SH-SY5Y (cell line): ENCODE data around the gene SLC28A1.

Experiments used
- GATA2 ChIP-seq: IDR thresholded peaks from 2 replicates; pipeline ENCODE4 v1.6.1; 2011; ENCODE audit warnings: mild to moderate bottlenecking, low read depth, low read length
- GATA3 ChIP-seq: IDR thresholded peaks from 2 replicates; pipeline ENCODE4 v1.6.1; 2011; ENCODE audit warnings: low read depth, mild to moderate bottlenecking, low read length, moderate library complexity

Gene SLC28A1, protein sequence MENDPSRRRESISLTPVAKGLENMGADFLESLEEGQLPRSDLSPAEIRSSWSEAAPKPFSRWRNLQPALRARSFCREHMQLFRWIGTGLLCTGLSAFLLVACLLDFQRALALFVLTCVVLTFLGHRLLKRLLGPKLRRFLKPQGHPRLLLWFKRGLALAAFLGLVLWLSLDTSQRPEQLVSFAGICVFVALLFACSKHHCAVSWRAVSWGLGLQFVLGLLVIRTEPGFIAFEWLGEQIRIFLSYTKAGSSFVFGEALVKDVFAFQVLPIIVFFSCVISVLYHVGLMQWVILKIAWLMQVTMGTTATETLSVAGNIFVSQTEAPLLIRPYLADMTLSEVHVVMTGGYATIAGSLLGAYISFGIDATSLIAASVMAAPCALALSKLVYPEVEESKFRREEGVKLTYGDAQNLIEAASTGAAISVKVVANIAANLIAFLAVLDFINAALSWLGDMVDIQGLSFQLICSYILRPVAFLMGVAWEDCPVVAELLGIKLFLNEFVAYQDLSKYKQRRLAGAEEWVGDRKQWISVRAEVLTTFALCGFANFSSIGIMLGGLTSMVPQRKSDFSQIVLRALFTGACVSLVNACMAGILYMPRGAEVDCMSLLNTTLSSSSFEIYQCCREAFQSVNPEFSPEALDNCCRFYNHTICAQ

DNA sequence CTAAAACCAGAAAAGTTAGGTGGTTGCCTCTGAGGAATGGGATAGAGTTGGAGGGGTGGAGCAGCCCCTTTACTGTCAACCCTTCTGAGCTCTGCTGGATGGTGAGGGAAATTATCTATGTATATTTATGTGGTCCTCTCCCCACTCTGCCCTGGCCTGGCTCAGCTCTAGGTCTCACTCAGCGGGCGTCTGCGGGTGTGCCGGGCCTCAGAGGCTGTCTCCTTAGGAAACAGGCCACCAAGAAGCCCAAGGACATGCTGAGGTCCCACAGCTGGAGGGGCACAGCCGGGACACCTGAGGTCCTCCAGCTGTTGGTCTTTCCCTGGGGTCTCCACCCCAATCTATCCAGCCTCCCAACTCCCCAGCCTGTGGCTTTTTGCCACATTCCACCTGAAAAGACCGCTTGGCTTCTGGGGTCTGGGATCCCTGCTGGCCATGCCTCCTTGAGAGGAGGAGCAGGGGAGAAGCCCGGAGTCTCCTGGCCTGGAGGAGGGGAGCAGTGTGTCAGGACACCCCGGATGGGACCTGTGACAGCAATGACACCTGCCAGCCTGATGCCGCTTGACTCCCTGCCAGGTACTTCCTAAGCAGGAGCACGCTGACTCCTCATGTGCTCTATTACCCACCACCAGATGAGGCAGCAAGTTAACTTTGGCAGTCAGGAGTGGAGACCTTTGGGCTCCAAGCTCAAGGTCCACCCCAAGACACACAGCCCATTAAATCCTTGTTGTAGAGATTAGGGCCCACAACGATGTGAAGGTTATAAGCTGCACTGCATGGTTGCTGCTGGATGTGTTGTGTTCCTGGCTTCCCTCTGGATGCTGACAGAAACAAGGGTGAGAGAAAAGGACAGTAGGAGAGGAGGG is at the start of gene SLC28A1:
TSS of gene SLC28A1 (plus strand) at position 747 of the 866 bp plus-strand sequence. CDS start 3,099 bp downstream, outside the sequence.
- TF ChIP-seq GATA3 (no peak), GATA2 (no peak)

DNA sequence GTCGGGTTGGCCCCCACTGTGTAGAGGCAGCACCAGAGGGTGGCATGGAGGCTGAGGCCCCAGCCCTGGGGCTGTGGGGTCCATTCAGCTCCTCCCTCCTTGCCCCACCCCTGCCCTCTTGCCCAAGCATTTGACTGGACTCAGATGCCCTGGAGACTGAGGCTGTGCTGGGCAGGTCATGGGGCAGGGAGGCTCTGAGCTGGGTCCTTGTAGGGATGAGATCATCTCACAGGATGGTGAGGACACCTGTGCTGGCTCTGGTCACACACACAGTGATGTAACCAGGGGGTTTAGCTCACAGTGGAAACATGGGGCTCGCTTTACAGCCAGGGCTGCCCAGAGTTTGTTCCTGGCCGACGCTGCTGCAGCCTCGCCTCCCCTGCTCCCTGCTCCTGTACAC is 49.5 kb upstream of the SLC28A1 start:
- TF ChIP-seq GATA3 (no peak), GATA2 (no peak)

DNA sequence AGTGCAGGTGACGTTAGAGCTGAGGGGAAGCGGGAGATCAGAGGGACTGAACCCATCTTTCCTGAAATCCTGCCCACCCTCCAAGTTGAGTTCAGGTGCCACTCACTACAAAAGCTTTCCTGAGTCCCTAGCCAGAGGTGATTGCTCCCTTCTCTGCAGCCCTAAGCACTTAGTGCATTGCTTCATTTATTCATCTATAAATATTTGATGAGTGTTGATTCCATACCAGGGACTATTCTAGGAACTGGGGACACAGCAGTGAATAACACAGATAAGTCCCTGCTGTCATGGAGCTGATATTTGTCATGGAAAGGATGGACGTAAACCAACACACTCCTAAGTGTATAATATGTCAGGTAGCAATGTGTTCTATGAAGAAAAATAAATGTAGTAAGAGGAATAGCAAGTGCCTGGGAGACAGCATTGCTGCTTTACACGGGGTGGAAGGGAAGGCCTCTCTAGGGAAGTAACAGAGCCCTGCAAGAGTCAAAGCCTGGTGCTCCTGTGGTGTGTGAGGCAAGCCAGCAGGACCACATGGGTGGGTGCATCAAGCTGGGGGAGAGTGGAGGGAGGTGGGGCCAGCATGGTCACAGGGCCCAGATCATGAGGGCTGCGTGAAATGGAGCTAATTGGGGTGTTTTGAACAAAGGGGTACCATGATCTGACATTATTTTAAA is 48.7 kb upstream of the SLC28A1 start:
- TF ChIP-seq GATA3 (no peak), GATA2 (no peak)

DNA sequence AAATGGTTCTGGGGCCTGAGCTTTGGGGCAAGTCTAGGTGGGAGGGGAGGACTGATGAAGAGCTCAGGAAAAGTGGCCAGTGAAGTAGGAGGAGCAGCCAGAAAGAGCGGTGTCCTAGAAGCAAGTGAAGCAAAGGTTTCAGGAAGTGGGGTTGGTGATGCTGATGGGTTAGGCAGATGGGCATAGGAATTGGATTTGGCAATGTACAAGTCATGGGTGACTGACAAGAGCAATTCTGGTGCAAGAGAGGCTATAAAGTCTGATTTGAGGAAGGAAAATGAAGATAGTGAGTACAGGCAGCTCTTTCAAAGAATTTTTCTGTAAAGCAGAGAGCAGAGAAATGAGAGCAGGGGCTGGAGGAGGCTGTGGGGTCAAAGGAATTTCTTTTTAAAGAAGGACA is 47.6 kb upstream of the SLC28A1 start:
- TF ChIP-seq GATA2 (no peak), GATA3 (no peak)

DNA sequence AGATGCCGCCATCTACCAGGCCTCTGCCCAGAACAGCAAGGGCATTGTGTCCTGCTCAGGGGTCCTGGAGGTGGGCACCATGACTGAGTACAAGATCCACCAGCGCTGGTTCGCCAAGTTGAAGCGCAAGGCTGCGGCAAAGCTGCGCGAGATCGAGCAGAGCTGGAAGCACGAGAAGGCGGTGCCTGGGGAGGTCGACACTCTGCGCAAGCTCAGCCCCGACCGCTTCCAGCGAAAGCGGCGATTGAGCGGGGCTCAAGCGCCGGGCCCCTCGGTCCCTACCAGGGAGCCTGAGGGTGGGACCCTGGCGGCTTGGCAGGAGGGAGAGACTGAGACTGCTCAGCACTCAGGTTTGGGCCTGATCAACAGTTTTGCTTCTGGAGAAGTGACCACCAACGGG is 44.7 kb upstream of the SLC28A1 start:
- no peak for TF ChIP-seq GATA2
- no peak for TF ChIP-seq GATA3

DNA sequence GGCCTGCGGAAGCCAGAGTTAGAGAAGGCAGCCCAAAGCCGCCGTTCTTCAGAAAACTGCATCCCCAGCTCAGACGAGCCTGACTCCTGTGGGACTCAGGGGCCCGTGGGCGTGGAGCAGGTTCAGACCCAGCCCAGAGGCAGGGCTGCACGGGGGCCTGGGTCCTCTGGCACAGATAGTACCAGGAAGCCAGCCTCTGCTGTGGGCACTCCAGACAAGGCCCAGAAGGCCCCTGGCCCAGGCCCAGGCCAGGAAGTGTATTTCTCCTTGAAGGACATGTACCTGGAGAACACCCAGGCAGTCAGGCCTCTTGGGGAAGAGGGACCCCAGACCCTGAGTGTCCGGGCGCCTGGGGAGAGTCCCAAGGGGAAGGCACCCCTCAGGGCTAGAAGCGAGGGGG is 44.2 kb upstream of the SLC28A1 start:
- no peak for TF ChIP-seq GATA3

DNA sequence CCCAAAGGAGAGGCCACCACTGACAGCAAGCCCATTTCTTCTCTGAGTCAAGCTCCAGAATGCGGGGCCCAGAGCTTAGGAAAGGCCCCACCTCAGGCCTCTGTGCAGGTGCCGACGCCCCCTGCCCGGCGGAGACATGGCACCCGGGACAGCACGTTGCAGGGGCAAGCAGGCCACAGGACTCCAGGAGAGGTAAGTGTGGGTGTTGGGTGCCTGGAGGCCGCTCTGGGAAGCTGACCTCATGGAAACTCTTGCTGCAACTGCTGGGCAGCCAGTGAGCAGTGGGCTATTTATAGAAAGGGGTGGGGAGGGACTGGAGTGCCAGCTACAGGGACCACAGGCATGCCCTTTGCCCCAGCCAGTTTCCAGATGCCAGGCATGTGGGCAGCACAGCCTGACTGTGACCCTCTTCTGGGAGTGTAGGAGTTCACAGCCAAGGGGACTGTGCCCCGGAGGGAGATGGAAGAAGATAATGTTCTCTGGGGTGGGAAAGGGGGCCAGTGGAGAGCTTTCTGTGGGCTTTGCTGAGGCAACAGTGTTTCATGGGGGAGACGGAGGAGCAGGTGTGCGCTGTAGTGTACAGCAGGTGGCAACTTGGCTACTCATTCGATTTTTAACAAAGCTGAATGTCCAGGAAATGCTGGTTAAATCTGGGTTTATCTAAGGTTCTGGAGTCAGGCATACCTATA is 43.6 kb upstream of the SLC28A1 start:
- no peak for TF ChIP-seq GATA2
- TF ChIP-seq GATA3, result no peak

DNA sequence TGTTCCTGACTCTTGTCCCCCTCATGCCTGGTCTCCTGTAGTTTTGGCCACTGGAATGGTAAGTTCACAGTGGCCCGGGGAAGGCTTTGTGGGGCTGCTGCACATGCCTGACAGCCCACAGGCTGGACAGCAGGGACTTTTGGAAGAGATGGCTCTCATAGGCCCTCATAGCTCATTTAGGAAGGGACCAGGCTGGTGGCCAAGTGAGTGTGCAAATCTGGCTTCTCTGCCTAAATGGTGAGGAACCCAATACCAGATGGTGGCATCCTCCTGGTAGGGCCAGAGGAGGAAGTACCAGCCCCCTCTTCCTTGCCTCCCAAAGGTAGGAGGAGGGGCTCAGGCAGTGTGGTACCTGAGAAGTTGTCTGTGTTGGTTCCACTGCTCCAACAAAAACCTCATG is 41.7 kb upstream of the SLC28A1 start:
- TF ChIP-seq GATA3 (no peak), GATA2 (no peak)

DNA sequence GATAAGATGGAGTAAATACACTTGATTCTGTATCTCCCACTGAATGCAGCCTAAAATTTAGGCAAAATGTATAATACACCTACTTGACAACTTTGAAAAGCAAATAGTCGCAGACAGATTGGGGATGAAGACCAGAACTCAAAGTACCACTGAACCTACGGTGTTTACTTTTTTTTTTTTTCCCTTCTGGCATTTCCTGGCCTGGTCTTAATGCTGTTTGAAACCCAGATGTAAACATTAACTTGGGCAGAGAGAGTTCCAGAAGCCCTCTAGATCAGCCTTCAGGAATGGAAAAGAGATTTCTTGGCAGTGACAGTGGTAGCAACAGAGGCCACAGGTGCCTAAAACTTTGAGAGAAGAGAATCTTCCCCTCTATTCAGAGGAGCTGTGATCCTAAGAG is 39.5 kb upstream of the SLC28A1 start:
- TF ChIP-seq GATA3 (no peak), GATA2 (no peak)

DNA sequence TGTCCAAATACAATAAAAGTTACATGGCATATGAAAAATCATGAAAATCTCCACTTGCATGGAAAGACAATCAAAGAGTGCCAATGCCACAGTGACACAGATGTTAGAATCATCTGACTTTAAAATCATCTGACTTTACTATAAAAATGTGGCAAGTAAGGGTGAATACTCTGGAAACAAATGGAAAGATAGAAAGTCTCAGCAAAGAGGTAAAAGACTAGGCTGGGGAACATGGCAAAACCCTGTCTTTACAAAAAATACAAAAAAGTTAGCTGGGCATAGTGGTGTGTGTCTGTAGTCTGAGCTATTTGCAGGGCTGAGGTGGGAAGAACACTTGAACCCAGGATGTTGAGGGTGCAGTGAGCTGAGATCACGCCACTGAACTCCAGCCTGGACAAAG is 38.2 kb upstream of the SLC28A1 start:
- TF ChIP-seq GATA2 (no peak), GATA3 (no peak)

DNA sequence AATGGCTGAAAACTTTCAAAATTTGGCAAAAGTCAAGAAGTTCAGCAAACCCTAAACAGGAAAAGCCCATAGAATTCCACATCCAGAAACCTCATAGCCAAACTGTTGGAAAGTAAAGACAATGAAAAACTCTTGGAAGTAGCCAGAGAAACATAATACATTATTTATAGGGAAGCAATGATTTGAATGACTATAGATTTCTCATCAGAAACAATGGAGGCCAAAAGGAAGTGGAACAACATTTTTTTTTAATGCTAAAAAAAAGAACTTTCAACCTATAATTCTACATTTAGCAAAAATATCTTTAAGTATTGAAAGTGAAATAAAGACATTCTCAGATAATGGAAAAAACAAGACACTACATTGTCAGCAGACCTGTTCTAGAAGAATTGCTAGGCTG is 37.1 kb upstream of the SLC28A1 start:
- no peak for TF ChIP-seq GATA2
- TF ChIP-seq GATA3, result no peak

DNA sequence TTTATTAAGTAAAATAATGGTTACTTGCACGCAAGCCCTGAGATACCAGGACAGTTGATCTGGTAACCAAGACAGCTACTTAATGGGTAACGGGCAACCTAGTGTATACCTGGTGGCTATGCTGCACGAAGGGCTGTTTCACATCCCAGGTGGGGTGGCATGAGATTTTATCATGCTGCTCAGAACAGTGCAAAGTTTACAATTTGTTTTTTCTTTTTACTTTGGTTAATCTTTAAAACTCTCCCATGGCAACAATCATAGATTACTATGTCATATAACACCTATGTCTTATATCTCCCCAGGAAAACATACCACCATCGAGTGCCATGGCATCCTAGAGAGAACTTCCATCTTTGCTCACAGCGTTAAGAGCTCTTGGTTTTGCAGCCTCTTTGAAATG is 32.2 kb upstream of the SLC28A1 start:
- TF ChIP-seq GATA2 (no peak), GATA3 (no peak)

DNA sequence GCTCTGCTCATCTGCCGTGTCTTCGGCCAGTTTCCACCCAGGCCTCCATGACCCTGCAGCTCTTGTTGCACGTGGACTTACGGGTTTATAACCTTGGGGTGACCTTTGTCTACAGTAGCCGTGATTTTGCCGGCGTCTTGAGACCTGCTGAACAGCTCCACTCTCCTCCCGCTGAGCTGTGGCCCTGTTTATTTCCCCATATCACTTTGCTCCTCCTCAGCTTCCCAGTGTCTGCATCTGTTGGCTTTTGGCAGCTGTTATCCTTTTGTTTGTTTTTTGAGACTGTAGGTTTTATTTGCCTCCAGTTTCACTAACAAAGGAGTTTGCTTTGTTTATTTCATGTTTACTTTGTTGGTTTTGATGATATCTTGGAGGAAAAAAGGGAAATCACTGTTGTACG is 29.3 kb upstream of the SLC28A1 start:
- no peak for TF ChIP-seq GATA3

DNA sequence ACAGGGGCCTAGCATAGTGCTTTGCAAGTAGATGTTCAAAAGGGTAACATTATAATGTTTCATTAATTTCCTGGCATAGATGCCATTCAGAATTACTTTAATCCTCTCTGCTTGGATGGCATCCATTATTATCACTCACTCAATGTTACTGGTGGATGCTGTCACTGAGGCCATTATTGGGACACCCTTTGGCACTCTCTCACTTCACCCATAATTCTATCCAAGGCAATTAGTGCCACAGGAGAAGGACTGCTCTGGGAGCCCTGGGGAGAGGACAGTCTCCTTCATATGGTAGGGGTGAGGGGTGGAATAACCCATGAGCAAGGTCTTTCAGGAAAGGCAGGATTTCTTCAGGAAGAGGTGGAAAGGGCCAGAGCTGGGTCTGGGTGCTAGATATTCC is 28.7 kb upstream of the SLC28A1 start:
- TF ChIP-seq GATA3 (no peak), GATA2 (no peak)
